Measurements from ENCODE around the gene RHOT2.
"Not testable (repeated sequence)": the region's sequence is repeated elsewhere in the genome, so short reads cannot be mapped to it uniquely, and the experiment has no call there.

- not testable (repeated sequence) for TF ChIP-seq POLR2A (IDR thresholded peaks at IDR 0.05)
- TF ChIP-seq, protein P1, sequence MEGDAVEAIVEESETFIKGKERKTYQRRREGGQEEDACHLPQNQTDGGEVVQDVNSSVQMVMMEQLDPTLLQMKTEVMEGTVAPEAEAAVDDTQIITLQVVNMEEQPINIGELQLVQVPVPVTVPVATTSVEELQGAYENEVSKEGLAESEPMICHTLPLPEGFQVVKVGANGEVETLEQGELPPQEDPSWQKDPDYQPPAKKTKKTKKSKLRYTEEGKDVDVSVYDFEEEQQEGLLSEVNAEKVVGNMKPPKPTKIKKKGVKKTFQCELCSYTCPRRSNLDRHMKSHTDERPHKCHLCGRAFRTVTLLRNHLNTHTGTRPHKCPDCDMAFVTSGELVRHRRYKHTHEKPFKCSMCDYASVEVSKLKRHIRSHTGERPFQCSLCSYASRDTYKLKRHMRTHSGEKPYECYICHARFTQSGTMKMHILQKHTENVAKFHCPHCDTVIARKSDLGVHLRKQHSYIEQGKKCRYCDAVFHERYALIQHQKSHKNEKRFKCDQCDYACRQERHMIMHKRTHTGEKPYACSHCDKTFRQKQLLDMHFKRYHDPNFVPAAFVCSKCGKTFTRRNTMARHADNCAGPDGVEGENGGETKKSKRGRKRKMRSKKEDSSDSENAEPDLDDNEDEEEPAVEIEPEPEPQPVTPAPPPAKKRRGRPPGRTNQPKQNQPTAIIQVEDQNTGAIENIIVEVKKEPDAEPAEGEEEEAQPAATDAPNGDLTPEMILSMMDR (IDR thresholded peaks at IDR 0.05): not testable (repeated sequence)
These were observed 23.3 kb downstream of the RHOT2 start for GRCh38 chr16:691242-691641.
